Large intestine (tissue), 3 donors: ENCODE data around the gene DPH1. TPM values are rescaled to one million over a fixed set of nuclear protein-coding genes. Genes with fewer than 3 reads are reported as not detected.

Source experiments
- DNase-seq, 2 donors: peaks; one replicate each; pipeline versions ENCODE4 v3.0.0 to v3.0.0-alpha.2; 2013
- H3K27ac ChIP-seq: one replicate; pipeline ENCODE4 v1.5.1; 2013; ENCODE audit warnings: low read length
- H3K27me3 ChIP-seq: 2 replicates; pipeline ENCODE4 v1.6.1; 2013; ENCODE audit warnings: low read length; ENCODE audit not compliant: control insufficient read depth, insufficient read depth
- H3K36me3 ChIP-seq: 2 replicates; pipeline ENCODE4 v1.6.1; 2013; ENCODE audit warnings: low read length; ENCODE audit not compliant: control insufficient read depth, insufficient read depth
- H3K4me1 ChIP-seq: one replicate; pipeline ENCODE4 v1.6.1; 2013; ENCODE audit warnings: low read length; ENCODE audit not compliant: control insufficient read depth, insufficient read depth
- H3K4me3 ChIP-seq: one replicate; pipeline ENCODE4 v1.5.1; 2013; ENCODE audit warnings: low read length
- H3K9me3 ChIP-seq: one replicate; pipeline ENCODE4 v1.6.1; 2013; ENCODE audit warnings: mild to moderate bottlenecking, low read depth, low read length, moderate library complexity; ENCODE audit not compliant: control insufficient read depth
- WGBS: methylation state at CpG from one replicate; pipeline ENCODE4 v1.1.5; 2013; ENCODE audit warnings: low lambda C conversion rate; ENCODE audit not compliant: insufficient coverage; 5-methylcytosine and 5-hydroxymethylcytosine counted together
- polyA plus RNA-seq: library from polyadenylated mRNA; unstranded; fragments of 120-200 nt; gene quantifications from one replicate; pipeline ENCODE4 v1.2.1, GENCODE V29; 2013

DPH1 gene
- polyA plus RNA-seq, 1 donor = 40.4 TPM

DNA sequence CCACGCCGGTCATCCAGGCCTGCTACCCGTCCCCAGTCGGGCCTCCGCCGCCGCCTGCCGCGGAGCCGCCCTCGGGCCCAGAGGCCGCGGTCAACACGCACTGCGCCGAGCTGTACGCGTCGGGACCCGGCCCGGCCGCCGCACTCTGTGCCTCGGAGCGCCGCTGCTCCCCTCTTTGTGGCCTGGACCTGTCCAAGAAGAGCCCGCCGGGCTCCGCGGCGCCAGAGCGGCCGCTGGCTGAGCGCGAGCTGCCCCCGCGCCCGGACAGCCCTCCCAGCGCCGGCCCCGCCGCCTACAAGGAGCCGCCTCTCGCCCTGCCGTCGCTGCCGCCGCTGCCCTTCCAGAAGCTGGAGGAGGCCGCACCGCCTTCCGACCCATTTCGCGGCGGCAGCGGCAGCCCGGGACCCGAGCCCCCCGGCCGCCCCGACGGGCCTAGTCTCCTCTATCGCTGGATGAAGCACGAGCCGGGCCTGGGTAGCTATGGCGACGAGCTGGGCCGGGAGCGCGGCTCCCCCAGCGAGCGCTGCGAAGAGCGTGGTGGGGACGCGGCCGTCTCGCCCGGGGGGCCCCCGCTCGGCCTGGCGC is 27.3 kb downstream of the DPH1 start:
- Histone ChIP-seq H3K27ac (no peak overlapping the region), H3K27me3 (peaks cover 62% of the 10 kb centered on the region)
- peak in 1 of 2 donors; percentile 48 for DNase-seq

DNA sequence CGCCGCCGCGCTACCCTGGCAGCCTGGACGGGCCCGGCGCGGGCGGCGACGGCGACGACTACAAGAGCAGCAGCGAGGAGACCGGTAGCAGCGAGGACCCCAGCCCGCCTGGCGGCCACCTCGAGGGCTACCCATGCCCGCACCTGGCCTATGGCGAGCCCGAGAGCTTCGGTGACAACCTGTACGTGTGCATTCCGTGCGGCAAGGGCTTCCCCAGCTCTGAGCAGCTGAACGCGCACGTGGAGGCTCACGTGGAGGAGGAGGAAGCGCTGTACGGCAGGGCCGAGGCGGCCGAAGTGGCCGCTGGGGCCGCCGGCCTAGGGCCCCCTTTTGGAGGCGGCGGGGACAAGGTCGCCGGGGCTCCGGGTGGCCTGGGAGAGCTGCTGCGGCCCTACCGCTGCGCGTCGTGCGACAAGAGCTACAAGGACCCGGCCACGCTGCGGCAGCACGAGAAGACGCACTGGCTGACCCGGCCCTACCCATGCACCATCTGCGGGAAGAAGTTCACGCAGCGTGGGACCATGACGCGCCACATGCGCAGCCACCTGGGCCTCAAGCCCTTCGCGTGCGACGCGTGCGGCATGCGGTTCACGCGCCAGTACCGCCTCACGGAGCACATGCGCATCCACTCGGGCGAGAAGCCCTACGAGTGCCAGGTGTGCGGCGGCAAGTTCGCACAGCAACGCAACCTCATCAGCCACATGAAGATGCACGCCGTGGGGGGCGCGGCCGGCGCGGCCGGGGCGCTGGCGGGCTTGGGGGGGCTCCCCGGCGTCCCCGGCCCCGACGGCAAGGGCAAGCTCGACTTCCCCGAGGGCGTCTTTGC is 28.0 kb downstream of the DPH1 start:
- peaks cover 21% of the 10 kb centered on the region for H3K4me1 ChIP-seq
- H3K36me3 ChIP-seq = peaks cover 36% of the 10 kb centered on the region
- no CpG with 5 or more reads among the region's 98 CpGs for WGBS
- peaks cover 60% of the 10 kb centered on the region for H3K27me3 ChIP-seq
- H3K27ac ChIP-seq = peak overlapping the region; percentile 38
- H3K4me3 ChIP-seq = peak overlapping the region; percentile 31
- DNase-seq = peak in 1 of 2 donors; percentile 57
- peaks cover 10% of the 10 kb centered on the region for H3K9me3 ChIP-seq

More for the DNA sequence above, 27.3 kb downstream of the DPH1 start:
- H3K4me1 ChIP-seq = peaks cover 21% of the 10 kb centered on the region
- WGBS = no CpG with 5 or more reads among the region's 81 CpGs
- H3K4me3 ChIP-seq = no peak overlapping the region
- H3K9me3 ChIP-seq = peaks cover 10% of the 10 kb centered on the region
- peaks cover 31% of the 10 kb centered on the region for H3K36me3 ChIP-seq

DNA sequence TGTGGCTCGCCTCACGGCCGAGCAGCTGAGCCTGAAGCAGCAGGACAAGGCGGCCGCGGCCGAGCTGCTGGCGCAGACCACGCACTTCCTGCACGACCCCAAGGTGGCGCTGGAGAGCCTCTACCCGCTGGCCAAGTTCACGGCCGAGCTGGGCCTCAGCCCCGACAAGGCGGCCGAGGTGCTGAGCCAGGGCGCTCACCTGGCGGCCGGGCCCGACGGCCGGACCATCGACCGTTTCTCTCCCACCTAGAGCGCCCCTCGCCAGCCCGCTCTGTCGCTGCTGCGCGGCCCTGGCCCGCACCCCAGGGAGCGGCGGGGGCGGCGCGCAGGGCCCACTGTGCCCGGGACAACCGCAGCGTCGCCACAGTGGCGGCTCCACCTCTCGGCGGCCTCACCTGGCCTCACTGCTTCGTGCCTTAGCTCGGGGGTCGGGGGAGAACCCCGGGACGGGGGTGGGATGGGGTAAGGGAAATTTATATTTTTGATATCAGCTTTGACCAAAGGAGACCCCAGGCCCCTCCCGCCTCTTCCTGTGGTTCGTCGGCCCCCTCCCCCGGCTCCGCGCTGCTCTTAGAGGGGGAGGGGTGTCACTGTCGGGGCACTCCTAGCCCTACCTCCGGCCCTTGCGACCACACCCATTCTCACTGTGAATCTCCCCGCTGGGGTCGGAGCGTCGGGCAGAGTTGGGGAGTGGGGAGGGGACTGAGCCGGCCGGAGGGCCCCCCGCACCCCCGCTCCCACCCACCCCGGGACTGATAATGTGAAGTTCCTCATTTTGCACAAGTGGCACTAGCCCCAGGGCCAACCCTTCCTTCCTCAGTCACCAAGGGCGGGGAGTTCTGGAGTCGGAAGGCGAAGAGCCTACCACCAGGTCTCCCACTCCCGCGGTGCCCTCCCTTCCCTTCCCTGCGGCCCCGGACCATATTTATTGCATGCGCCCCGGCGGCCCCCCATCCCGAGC is 28.9 kb downstream of the DPH1 start:
- peak in 1 of 2 donors; percentile 74 for DNase-seq

DNA sequence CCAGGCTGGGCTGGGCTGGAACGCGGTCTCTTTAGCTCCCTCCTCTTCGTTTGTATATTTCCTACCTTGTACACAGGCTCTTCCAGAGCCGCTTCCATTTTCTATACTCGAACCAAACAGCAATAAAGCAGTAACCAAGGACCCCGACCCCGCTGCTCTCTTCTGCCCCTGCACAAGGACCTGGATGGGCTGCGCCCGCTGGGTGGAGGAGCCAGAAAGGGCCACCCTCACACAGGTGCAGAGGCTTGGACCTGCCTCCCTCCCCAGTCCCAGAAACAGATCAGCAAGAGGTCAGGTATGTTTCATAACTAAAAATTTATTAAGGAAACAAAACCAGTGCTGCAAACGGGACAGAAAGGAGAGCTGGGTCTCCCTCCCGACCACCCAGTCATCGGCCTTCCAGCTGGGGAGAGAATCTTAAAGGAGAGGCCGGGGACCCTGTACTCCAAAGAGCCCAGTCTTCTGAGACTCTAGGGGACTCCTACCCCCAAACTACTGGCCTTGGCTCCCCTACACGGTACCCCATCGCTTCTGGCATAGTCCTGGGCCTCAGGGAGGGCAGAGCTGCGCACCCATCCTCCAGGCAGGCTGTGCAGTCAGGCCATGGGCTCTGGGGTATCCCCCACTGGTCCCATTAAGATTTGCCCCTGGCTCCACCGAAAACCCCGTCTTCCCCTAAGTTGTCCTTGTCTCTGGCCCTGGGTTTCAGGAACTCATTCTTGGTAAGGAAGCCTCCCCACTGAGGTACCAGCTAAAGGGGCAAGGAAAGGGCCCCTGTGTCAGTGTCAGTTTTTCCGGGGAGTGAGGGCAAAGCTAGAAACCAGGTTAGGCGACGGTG is 29.8 kb downstream of the DPH1 start:
- Histone ChIP-seq H3K9me3 (peaks cover 10% of the 10 kb centered on the region), H3K4me3 (peak overlapping the region; percentile 30), H3K4me1 (peaks cover 15% of the 10 kb centered on the region), H3K27ac (peak overlapping the region; percentile 75), H3K36me3 (peaks cover 54% of the 10 kb centered on the region), H3K27me3 (peaks cover 43% of the 10 kb centered on the region)
- no CpG with 5 or more reads among the region's 21 CpGs for WGBS
- DNase-seq = no peak

More for the DNA sequence above, 28.9 kb downstream of the DPH1 start:
- Histone ChIP-seq H3K27me3 (peaks cover 51% of the 10 kb centered on the region), H3K4me3 (peak overlapping the region; percentile 31), H3K27ac (peak overlapping the region; percentile 75), H3K9me3 (peaks cover 10% of the 10 kb centered on the region), H3K36me3 (peaks cover 45% of the 10 kb centered on the region), H3K4me1 (peaks cover 19% of the 10 kb centered on the region)
- 60% methylated on average over 1 of the region's 78 CpGs for WGBS

DNA sequence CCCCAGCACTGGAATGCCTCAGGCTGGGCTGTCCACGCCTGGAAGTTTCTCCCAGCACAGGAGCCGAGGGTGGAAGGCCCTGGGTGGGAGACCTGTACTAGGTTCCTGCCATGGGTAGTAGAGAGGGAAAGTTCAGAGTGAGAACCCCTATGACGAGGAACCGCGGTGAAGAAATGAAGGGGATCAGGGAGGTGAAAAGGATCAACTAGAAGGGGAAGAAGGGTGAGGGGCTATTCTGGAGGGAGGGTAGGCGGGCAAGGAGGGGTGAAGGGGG is 30.4 kb downstream of the DPH1 start:
- DNase-seq = no peak
- peaks cover 39% of the 10 kb centered on the region for H3K27me3 ChIP-seq
- 94% methylated on average over 3 of the region's 6 CpGs for WGBS
- H3K36me3 ChIP-seq = peaks cover 58% of the 10 kb centered on the region
- peaks cover 15% of the 10 kb centered on the region for H3K4me1 ChIP-seq
- H3K4me3 ChIP-seq = peak overlapping the region; percentile 14
- H3K9me3 ChIP-seq = peaks cover 10% of the 10 kb centered on the region
- H3K27ac ChIP-seq = peak overlapping the region; percentile 75

DNA sequence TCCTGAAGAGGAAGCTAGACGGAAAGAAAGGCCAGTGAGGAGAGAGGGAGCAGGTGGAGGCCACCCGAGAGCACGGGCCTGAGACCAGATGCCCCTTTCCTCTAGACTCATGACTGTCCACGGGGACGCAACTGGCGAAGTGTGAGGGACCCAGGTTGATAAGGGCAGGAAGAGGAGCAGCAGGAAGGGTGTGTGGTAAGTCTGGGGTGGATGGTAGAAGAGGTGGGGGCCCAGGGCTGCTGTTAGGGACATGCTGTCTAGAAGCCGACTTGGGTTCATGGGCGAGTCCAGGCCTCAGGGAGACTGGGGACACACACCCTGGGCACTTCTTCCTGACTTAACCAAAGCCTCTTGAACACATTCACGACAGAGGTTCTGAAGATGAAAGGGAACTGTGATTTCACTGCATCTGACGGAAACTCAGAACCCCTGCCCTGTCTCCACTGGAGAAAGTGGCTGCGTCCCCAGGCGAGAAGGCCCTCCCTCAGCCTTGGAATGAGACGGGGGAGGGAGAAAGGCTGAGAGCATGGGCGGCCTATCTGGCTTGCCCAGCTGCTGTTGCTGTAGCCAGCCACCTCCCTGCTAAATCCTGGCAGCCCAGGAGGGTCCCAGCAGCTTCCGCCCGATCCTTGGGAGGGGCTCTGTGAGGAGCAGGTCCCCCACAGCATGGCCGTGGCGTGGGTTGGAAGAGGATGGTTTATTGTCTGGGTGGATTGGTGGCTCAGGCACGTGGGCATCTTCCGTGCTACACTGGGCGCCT is 30.9 kb downstream of the DPH1 start:
- Histone ChIP-seq H3K9me3 (peaks cover 10% of the 10 kb centered on the region), H3K4me3 (no peak overlapping the region), H3K36me3 (peaks cover 58% of the 10 kb centered on the region), H3K27me3 (peaks cover 39% of the 10 kb centered on the region), H3K27ac (peak overlapping the region; percentile 75), H3K4me1 (peaks cover 15% of the 10 kb centered on the region)
- WGBS = 80% methylated on average over 1 of the region's 21 CpGs
- no peak for DNase-seq

DNA sequence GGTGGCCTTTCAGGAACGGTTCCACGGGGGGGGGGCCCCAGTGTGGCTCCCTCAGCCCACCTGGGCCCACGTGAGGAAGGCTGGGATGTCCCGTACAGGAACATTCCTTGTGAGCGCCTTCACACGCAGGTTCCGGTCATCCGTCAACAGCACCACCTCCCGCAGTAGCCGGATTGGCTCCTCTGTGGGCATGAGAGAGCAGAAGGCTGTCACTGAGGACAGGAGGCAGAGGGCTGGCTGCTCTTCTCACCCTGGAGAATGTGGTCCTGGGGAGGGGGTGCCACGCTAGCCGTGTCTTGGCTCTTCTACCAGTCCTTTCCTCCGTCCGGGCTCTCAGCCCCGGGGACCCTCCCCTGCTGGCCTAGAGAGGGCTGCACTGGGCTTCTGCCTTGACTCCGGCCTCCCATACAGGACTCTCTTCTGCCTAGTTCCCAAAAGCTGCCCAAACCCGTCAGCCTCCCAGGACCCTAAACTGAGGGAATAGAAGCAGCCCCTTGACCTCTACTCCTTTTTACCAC is 31.5 kb downstream of the DPH1 start:
- Histone ChIP-seq H3K9me3 (peaks cover 8% of the 10 kb centered on the region), H3K4me3 (no peak overlapping the region), H3K27ac (peak overlapping the region; percentile 75), H3K27me3 (peaks cover 33% of the 10 kb centered on the region), H3K4me1 (peaks cover 17% of the 10 kb centered on the region), H3K36me3 (peaks cover 63% of the 10 kb centered on the region)
- WGBS = no CpG with 5 or more reads among the region's 17 CpGs
- DNase-seq = no peak

DNA sequence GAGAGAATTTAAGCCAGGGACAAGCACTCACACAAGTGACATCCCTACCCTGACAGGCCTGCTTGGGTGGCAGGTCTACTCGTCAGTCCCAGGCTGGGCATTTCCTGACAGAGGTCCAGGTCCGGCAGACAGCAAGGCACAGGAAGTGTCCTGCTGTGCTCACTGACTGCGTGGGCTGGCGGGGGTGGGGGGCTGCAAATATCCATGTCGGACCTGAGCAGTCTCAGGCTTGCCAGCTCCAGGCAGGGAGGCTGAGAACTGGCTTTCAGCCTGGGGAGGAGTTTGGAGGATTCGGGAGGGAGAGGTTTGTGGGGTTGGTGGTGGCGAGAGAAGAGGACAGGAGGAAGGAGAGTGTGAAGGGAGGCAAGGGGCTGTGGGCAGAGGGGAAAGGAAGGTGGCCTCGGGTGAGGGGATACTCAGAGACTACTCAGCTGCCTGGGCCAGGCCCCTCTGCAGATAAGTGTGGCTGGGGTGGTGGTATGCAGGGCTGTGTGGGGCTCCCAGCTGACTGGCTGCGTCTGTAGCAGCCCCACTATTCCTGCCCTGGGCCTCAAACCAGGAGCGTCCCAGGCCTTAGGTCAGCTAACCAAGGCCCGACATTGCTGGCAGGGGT is 32.7 kb downstream of the DPH1 start:
- no peak for DNase-seq
- H3K36me3 ChIP-seq = peaks cover 69% of the 10 kb centered on the region
- peaks cover 26% of the 10 kb centered on the region for H3K4me1 ChIP-seq
- no peak overlapping the region for H3K4me3 ChIP-seq
- H3K9me3 ChIP-seq = peaks cover 6% of the 10 kb centered on the region
- H3K27ac ChIP-seq = peak overlapping the region; percentile 75
- H3K27me3 ChIP-seq = peaks cover 30% of the 10 kb centered on the region
- WGBS = no CpG with 5 or more reads among the region's 11 CpGs
